ENCODE results near the gene ZNF311.

DNA sequence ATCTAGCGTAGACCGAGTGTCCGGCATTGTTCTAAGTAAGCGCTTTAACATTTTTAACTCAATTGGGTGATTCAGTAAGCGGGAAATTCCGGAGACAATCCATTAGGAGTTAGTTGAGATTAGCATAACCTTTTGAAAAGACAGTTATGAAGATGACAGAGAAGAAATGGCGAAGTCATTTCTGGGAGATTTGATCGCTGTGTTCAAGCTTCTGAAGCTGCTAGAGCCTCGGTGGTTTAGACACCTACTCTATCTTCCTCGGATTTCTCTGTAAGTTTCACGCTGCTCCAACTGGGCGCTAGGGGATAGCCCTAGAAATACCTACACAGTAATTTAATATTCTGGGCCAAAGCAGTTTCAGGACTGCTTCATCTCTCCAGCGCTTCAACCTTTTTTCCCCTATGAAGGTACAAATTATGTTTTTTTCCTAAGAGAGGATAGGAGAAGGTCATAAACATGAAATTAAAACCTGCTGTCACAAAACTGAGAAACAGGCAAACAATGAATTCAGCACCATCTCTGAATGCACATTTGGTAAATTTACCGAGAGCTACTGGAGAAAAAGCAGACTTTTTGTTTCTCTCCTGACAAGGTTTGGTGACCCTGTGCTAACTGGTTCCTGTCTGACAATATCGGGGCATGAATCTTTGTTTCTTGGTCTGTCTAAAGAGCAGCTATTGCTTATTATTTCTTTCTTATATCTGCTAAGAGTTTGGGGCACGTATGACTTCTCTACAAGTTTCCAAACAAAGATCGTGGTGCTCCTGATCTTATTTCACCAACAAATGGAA, 22.4 kb downstream of the ZNF311 start:
- TF ChIP-seq, protein P1, sequence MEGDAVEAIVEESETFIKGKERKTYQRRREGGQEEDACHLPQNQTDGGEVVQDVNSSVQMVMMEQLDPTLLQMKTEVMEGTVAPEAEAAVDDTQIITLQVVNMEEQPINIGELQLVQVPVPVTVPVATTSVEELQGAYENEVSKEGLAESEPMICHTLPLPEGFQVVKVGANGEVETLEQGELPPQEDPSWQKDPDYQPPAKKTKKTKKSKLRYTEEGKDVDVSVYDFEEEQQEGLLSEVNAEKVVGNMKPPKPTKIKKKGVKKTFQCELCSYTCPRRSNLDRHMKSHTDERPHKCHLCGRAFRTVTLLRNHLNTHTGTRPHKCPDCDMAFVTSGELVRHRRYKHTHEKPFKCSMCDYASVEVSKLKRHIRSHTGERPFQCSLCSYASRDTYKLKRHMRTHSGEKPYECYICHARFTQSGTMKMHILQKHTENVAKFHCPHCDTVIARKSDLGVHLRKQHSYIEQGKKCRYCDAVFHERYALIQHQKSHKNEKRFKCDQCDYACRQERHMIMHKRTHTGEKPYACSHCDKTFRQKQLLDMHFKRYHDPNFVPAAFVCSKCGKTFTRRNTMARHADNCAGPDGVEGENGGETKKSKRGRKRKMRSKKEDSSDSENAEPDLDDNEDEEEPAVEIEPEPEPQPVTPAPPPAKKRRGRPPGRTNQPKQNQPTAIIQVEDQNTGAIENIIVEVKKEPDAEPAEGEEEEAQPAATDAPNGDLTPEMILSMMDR (IDR thresholded peaks at IDR 0.05): peak in 2 of 6 experiments; percentile 9 to 25
- TF ChIP-seq EP300 (IDR thresholded peaks at IDR 0.05): no peak

Measured in upper lobe of left lung (tissue), 4 donors.